ENCODE measurements around the gene HEATR9. TPM values are rescaled to one million over a fixed set of nuclear protein-coding genes. Genes with fewer than 3 reads are reported as not detected.

Gene HEATR9
- total RNA-seq, 1 donor from 2014 or later = not detected

DNA sequence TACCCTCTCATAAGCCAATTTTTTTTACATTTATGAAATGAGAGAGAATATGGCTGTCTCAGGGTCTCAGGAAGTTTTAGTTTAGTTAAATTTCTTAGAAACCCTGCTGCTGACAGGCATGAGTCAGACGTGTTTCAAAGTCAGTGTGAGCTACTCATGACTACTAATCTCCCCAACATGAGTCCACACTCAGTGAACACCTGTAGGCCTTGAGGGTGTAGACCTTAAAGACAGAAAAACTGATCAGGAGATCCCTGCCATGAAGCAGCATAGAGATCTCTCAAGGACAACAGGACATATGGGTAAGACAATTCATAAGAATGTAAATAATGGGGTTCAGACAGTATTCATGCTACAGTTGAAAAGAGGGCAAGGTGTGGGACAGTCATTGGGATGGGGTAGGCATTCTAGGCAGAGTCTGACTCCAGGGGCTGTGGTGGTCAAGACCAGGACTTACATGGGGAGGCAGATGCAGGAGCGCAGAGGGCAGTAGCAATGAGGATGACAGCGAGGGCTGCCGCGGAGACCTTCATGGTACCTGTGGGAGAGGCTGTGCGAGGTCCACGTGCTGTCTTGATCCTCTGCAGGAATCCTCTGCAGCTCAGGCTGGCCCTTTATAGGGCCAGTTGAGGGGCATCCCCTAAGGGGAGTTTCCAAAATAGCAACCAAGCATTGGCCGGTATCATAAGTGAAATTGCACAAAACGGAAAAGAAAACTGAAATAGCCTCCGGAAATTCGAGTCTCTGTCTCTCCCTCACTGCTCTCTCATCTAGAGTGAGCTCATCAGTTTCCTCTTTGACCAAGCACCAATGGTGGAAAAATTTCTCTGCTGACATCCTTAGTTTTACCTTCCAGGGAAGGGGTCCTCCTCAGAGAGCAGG, 11.3 kb upstream of the HEATR9 start, which contains the start of gene CCL5:
TSS of gene CCL5 (minus strand) at position 588 of the 882 bp plus-strand sequence.
- H3K27me3 ChIP-seq = no peaks in the 10 kb centered on the region
- no peaks in the 10 kb centered on the region for H3K36me3 ChIP-seq
- no peak for DNase-seq (ENCODE audit: low spot score in 2 of 2)
- TF ChIP-seq, protein P1, sequence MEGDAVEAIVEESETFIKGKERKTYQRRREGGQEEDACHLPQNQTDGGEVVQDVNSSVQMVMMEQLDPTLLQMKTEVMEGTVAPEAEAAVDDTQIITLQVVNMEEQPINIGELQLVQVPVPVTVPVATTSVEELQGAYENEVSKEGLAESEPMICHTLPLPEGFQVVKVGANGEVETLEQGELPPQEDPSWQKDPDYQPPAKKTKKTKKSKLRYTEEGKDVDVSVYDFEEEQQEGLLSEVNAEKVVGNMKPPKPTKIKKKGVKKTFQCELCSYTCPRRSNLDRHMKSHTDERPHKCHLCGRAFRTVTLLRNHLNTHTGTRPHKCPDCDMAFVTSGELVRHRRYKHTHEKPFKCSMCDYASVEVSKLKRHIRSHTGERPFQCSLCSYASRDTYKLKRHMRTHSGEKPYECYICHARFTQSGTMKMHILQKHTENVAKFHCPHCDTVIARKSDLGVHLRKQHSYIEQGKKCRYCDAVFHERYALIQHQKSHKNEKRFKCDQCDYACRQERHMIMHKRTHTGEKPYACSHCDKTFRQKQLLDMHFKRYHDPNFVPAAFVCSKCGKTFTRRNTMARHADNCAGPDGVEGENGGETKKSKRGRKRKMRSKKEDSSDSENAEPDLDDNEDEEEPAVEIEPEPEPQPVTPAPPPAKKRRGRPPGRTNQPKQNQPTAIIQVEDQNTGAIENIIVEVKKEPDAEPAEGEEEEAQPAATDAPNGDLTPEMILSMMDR (IDR thresholded peaks at IDR 0.05) = no peak
- no peak within 1 kb of the TSS for H3K27ac ChIP-seq
- H3K9me3 ChIP-seq = no peaks in the 10 kb centered on the region
- peak within 1 kb of the TSS in 1 of 2 donors; percentile 27 for H3K4me3 ChIP-seq
- H3K4me1 ChIP-seq = no peaks in the 10 kb centered on the region
- intact Hi-C loops (cut with DNase I) = no loop called here

DNA sequence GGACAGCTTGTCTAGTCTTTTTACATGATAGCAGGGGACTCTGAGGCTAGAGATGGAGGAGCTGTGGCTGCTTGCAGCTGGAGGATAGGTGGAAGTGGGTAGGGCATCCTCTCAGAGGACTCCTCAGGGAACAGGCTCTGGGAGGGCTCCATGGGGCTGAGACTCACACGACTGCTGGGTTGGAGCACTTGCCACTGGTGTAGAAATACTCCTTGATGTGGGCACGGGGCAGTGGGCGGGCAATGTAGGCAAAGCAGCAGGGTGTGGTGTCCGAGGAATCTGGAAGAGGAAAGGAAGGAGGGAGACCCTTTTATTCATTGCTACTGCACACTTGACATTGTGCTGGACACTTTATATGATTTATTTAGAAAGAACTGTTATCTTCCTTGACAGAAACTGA, 9.7 kb upstream of the HEATR9 start:
- intact Hi-C loops (cut with DNase I) = no loop called here
- no peaks in the 10 kb centered on the region for H3K27me3 ChIP-seq
- H3K27ac ChIP-seq = no peak overlapping the region
- no peaks in the 10 kb centered on the region for H3K9me3 ChIP-seq
- H3K4me3 ChIP-seq = no peak overlapping the region
- no peak for DNase-seq (ENCODE audit: low spot score in 2 of 2)
- no peaks in the 10 kb centered on the region for H3K4me1 ChIP-seq
- TF ChIP-seq, protein P1 (IDR thresholded peaks at IDR 0.05) = no peak
- no peaks in the 10 kb centered on the region for H3K36me3 ChIP-seq

DNA sequence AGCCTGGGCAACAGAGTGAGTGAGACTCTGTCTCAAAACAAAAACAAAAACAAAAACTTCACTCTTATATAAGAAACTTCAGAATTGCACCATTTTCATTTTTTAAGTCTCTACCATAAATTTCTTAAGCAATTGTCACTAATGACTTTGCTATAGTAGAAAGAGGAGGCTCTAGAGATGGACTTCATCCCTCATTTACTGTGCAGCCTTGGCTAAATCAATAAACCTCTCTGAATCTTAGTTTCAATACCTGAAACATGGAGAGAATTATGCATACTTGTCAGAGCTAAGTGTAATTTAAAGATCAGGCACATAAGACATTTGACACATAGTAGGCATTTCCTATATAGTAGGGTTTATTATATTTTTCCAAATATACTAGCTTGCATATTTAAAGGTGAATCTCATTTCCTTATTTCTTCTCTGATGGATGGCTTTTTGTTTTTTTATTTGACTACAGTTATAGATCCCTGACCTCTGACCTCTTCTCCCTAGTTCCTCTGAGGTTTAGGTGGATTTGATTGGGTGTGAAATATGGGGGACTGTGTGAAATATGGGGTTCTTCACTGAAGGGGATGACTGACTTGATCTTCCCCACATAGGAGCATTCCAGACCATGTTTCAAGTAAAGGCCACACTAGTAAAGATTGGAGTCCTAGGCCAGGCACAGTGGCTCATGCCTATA, 8.8 kb upstream of the HEATR9 start:
- intact Hi-C loops (cut with DNase I) = no loop called here
- Histone ChIP-seq H3K4me1 (no peaks in the 10 kb centered on the region), H3K9me3 (no peaks in the 10 kb centered on the region), H3K27ac (no peak overlapping the region), H3K36me3 (no peaks in the 10 kb centered on the region), H3K4me3 (no peak overlapping the region), H3K27me3 (no peaks in the 10 kb centered on the region)
- DNase-seq (ENCODE audit: low spot score in 2 of 2) = no peak
- TF ChIP-seq, protein P1 (IDR thresholded peaks at IDR 0.05) = no peak

DNA sequence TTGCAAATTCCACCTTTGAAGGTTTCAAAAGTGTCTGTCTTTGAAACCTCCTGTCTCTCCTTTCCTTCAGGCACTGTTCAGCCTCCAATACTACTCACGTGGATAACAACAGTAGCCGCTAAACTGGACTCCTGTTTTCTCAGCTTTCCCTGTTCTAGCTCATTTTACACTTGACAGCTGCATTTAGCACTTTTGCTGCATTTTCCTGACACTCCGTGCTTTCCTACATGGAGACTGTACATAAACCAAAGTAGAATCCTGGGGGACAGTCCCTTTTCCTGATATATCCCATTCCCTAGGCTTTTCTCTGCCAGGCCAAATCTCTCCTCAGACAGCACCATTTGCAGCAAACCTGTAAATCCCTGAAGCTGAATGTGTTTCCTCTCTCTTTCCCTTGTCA, 7.8 kb upstream of the HEATR9 start:
- no peak for DNase-seq (ENCODE audit: low spot score in 2 of 2)
- no peaks in the 10 kb centered on the region for H3K36me3 ChIP-seq
- H3K27ac ChIP-seq = no peak overlapping the region
- H3K27me3 ChIP-seq = no peaks in the 10 kb centered on the region
- intact Hi-C loops (cut with DNase I) = no loop called here
- no peak overlapping the region for H3K4me3 ChIP-seq
- H3K4me1 ChIP-seq = no peaks in the 10 kb centered on the region
- H3K9me3 ChIP-seq = no peaks in the 10 kb centered on the region
- TF ChIP-seq, protein P1 (IDR thresholded peaks at IDR 0.05) = no peak

DNA sequence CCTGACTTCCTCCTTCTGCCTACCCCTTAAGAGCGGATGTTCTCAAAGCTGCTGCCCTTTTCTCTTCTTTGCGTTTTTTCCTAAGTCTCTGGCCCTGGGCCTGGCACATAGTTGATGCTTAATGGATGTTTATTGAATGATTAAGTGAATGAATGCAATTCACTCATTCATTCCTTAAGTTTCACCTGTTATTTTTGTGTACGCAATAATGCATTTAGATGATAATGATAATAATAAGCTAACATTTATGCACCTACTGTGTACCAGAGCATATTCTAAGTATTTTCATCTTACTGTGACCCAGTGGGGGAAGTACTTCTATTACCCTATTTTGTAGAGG, 7.1 kb upstream of the HEATR9 start:
- intact Hi-C loops (cut with DNase I) = no loop called here
- Histone ChIP-seq H3K4me3 (no peak overlapping the region), H3K36me3 (no peaks in the 10 kb centered on the region), H3K4me1 (no peaks in the 10 kb centered on the region), H3K27ac (no peak overlapping the region), H3K27me3 (no peaks in the 10 kb centered on the region), H3K9me3 (no peaks in the 10 kb centered on the region)
- TF ChIP-seq, protein P1 (IDR thresholded peaks at IDR 0.05) = no peak
- no peak for DNase-seq (ENCODE audit: low spot score in 2 of 2)
